Measurements from ENCODE around the gene MEPCE.
A peak's percentile ranks its signal among the peaks of the same experiment; 100 is the strongest.

Gene MEPCE

GRCh38 chr7:100482728-100483089, 53.1 kb downstream of the MEPCE start:
- peak overlapping the region; percentile 90 for H2AFZ ChIP-seq
- H3K27me3 ChIP-seq (ENCODE audit: control insufficient read depth, insufficient read depth, low read length), result no peaks in the 10 kb centered on the region
- no peak overlapping the region for H3K27ac ChIP-seq
- TF ChIP-seq, protein P1, sequence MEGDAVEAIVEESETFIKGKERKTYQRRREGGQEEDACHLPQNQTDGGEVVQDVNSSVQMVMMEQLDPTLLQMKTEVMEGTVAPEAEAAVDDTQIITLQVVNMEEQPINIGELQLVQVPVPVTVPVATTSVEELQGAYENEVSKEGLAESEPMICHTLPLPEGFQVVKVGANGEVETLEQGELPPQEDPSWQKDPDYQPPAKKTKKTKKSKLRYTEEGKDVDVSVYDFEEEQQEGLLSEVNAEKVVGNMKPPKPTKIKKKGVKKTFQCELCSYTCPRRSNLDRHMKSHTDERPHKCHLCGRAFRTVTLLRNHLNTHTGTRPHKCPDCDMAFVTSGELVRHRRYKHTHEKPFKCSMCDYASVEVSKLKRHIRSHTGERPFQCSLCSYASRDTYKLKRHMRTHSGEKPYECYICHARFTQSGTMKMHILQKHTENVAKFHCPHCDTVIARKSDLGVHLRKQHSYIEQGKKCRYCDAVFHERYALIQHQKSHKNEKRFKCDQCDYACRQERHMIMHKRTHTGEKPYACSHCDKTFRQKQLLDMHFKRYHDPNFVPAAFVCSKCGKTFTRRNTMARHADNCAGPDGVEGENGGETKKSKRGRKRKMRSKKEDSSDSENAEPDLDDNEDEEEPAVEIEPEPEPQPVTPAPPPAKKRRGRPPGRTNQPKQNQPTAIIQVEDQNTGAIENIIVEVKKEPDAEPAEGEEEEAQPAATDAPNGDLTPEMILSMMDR (IDR thresholded peaks at IDR 0.05), result no peak
- peak overlapping the region; percentile 75 for H3K4me2 ChIP-seq (ENCODE audit: low read length)
- H3K36me3 ChIP-seq (ENCODE audit: control insufficient read depth, insufficient read depth, low read length), result no peaks in the 10 kb centered on the region
- no peaks in the 10 kb centered on the region for H3K79me2 ChIP-seq
- no peak overlapping the region for H3K9ac ChIP-seq
- H3K4me1 ChIP-seq, result peaks cover 10% of the 10 kb centered on the region
- H3K9me3 ChIP-seq (ENCODE audit: control insufficient read depth, low read length), result no peaks in the 10 kb centered on the region
- H3K4me3 ChIP-seq (ENCODE audit: low read depth, low read length), result peak overlapping the region; percentile 42

GRCh38 chr7:100483090-100483721, 53.6 kb downstream of the MEPCE start:
- Histone ChIP-seq H2AFZ (peak overlapping the region; percentile 90), H3K79me2 (no peaks in the 10 kb centered on the region), H3K36me3 (ENCODE audit: control insufficient read depth, insufficient read depth, low read length) (no peaks in the 10 kb centered on the region), H3K9me3 (ENCODE audit: control insufficient read depth, low read length) (no peaks in the 10 kb centered on the region), H3K27me3 (ENCODE audit: control insufficient read depth, insufficient read depth, low read length) (no peaks in the 10 kb centered on the region), H3K9ac (no peak overlapping the region), H3K4me3 (ENCODE audit: low read depth, low read length) (peak overlapping the region; percentile 42), H3K4me1 (peaks cover 10% of the 10 kb centered on the region), H3K4me2 (ENCODE audit: low read length) (peak overlapping the region; percentile 75), H3K27ac (no peak overlapping the region)
- TF ChIP-seq, protein P1 (IDR thresholded peaks at IDR 0.05), result peak; percentile 88

Measured in parathyroid adenoma (tissue), 2 donors.